ENCODE data around the gene PRR14.

PRR14 gene

GRCh38 chr16:30660424-30661261 lies 9.9 kb downstream of the PRR14 start:
- no peak for DNase-seq

GRCh38 chr16:30662449-30662848 lies 11.7 kb downstream of the PRR14 start:
- DNase-seq: no peak

- DNase-seq: no peak
Observed at GRCh38 chr16:30663038-30663437, 12.3 kb downstream of the PRR14 start.

DNA sequence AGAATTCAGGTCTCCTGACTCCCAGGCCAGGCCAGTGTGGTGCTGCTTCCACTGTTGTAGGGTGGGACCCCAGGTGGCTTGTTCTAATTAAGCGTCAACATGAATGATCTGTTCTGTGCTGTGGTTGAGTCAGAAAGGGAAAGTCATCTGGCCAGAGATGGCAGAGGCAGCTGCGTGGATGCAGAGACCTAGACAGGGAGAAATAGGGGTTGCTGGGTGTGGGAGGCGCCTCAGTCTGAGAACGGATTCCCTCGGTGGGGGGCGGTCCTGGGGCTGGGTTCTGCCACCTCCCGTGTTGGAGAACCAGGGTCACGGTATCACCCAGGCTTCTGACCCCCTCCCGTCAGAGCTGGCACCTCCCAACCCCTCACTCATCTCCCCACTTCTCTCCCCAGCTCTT lies 13.1 kb downstream of the PRR14 start:
- DNase-seq: no peak

DNA sequence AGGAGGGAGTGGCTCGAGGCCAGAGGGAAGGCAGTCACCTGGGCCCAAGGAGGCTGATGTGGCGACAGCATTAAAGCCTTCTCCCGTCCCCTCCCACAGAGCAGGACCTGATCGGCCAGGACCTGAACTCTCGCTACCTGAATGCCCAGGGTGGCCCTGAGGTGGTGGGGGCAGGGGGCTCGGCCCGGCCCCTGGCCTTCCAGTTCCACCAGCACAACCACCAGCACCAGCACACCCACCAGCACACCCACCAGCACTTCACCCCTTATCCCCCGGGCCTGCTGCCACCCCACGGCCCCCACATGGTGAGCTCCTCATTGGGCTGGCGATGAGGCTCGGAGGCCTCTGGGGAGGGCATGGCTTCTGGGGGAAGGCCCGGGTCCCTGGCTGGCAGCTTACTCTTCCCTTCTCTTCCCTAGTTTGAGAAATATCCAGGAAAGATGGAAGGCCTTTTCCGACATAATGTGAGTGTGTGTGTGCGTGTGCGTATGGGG lies 13.9 kb downstream of the PRR14 start:
- no peak for DNase-seq

- no peak for DNase-seq
Observed at GRCh38 chr16:30665155-30665829, 14.5 kb downstream of the PRR14 start.

GRCh38 chr16:30665830-30666190 lies 15.1 kb downstream of the PRR14 start:
- DNase-seq: no peak

DNA sequence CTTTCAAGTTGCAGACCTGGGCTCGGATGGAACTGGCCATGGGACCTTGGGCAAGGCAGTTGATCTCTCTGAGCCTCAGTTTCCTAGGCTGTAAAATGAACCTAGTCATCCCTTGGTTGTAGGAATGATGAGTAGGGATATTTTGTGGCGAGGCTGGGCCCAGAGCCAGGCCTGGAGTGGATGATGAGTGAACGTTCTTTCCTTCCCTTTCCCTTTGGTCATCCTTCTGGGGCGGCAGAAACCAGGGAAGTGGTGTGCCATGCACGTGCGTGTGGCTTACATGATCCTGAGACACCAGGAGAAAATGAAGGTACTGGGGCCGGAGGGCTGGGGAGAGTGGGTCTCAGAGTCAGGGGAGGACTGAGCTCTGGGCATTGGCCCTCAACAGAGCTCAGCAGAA lies 15.9 kb downstream of the PRR14 start:
- no peak for DNase-seq

DNA sequence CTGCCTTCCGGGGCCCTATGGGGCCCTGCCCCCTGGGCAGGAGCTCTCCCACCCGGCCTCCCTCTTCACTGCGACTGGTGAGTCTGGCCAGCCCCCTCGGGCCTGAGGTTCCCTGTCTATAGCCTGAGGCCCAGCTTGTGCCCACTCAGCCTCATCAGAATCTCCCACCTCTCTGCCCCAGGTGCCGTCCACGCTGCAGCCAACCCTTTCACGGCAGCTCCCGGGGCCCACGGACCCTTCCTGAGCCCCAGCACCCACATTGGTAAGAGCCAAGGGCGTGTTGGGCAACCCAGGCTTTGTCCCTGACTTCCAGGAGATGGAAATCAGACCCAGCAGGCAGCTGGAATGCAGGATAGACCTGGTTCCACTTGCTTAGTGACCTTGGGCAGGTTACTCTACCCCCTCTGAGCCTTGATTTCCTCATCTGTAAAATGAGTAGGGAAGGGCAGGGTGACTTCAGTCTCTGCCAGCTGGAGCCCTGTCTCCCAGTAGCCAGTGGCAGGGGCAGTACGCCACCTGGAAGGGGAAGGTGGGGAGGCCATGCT lies 16.7 kb downstream of the PRR14 start:
- DNase-seq: no peak

GRCh38 chr16:30668393-30668792 lies 17.6 kb downstream of the PRR14 start:
- DNase-seq: no peak

GRCh38 chr16:30669026-30669902 lies 18.5 kb downstream of the PRR14 start:
- DNase-seq: no peak

DNA sequence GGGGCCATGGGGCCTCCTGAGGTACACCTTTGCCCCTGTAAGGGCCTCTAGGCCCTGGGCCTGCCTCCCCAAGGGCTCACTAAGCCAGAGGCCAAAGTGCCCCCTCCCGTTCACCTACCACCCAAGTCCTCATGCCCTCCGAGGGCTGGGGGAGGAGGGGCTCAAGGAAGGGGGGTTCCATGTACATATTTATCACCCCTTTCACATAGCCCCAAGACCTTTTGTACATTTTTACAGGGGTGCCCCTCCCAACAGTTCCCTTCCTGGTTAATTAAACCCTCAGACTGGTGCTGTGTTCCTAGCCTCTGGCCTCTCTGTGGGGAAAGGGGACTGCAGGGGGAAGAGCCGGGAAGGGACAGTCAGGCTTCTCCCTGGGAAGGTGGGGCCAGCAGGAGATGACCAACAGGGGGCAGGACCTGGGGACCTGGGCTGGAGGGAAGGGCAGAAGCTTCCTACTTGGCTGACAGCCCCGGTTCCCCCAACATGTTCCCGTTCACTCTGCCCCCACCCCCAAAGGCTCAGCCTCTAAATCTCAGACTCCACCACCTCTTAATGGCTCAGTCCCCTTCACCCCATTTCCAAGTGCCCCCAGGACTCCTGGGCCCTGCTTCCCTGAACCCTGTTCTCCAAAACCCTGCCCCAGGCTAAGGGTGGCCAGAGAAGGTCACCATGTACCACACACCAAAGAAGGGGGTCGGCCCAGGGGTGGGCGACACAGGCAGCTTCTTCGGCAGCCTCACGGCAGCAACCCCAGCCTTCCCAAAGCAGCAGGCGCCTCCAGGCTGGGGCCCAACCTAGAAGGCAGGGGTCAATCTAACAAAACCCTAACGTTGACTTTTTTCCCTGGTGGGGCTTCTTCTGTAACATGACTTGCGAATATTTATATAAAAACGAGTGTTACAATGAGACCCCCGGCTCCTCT lies 19.4 kb downstream of the PRR14 start:
- no peak for DNase-seq

DNA sequence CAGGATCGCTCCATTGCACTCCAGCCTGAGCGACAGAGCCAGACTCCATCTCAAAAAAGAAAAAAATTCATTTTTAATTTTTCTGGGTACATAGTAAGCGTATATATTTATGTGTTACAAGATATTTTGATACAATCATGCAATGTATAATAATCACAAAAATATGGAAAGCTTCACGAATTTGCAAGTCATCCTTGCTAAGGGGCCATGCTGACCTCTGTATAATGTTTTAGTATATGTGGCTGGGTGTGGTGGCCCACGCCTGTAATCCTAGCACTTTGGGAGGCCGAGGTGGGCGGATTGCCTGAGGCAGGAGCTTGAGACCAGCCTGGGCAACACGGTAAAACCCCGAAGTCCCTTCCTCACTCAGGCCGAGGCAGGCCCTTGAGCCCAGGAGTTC lies 24.4 kb downstream of the PRR14 start:
- DNase-seq: no peak

- DNase-seq: no peak
Observed at GRCh38 chr16:30677931-30678585, 27.3 kb downstream of the PRR14 start.

GRCh38 chr16:30678586-30678970 lies 27.8 kb downstream of the PRR14 start:
- DNase-seq: no peak

DNA sequence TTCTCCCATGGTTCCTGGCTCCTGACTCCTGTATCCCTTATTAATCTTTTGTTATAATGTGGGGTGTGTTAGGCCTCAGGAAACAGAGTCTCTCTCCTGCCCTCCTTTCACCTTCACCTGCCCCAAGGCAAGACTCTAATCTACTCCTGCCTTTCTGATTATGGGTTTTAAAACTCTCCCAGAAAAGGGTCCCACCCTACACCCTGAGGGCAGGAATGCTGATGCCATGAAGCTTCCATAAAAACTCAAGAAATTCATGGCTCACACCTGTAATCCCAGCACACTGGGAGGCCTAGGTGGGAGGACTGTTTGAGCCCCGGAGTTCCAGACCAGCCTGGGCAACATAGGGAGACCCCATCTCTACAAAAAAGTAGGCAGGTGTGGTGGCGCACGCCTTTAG lies 29.6 kb downstream of the PRR14 start:
- no peak for DNase-seq

- no peak for DNase-seq
Observed at GRCh38 chr16:30688701-30689100, 37.9 kb downstream of the PRR14 start.

- DNase-seq: no peak
Observed at GRCh38 chr16:30691907-30692306, 41.1 kb downstream of the PRR14 start.

DNA sequence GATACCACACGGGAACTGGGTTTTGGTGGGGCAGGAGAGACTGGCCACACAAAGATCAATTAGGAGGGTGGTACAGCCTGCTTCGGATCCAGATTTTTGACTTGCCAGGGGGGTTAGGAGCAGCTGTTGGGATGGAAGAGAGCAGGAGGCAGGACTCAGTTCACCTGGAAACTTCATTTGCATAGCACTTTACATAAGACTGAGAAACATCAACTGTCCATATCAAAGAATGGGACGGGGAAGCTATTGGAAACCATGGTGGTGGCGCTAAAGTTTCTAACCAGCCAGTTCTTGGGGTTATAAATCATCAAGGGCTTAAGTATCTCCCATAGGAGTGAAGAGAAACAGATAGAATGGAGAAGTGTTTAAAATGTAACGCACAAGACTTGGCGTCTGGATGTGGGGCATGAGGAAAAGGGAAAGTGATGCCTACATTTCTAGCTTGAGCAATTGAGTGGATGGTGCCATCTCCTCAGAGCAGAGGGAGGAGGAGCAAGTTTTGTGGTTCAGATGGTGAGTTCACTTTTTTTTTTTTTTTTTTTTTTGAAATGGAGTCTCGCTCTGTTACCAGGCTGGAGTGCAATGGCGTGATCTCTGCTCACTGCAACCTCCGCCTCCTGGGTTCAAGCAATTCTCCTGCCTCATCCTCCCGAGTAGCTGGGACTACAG lies 41.8 kb downstream of the PRR14 start:
- DNase-seq: no peak

- DNase-seq: no peak
Observed at GRCh38 chr16:30694926-30695693, 44.4 kb downstream of the PRR14 start.

Data from NCI-H446 treated with DMSO at 0.1 percent for 48 hours (cell line).